Tibial nerve (tissue), 4 donors: ENCODE measurements around the gene NSA2.

Experiments
- CTCF ChIP-seq, 5 experiments: fragments of 200-600 bp in 3 of 5; fragments of 450-650 bp in 2 of 5; sonication (generic) in 3 of 5; IDR thresholded peaks; one replicate each; pipeline ENCODE4 v1.5.1; 2016 to 2019; ENCODE audit warnings: antibody characterized with exemption in 5 of 5, mild to moderate bottlenecking in 3 of 5, moderate library complexity in 2 of 5
- EP300 ChIP-seq, 2 donors: sonication (generic); formaldehyde crosslinking; IDR thresholded peaks; one replicate each; pipeline ENCODE4 v1.6.1; 2017; ENCODE audit warnings: antibody characterized with exemption in 2 of 2, mild to moderate bottlenecking in 1 of 2
- POLR2A ChIP-seq, 2 donors: fragments of 450-650 bp; IDR thresholded peaks; one replicate each; pipeline ENCODE4 v1.6.1; 2017; ENCODE audit warnings: antibody characterized with exemption in 2 of 2, mild to moderate bottlenecking in 2 of 2, moderate library complexity in 2 of 2

- TF ChIP-seq EP300 (IDR thresholded peaks at IDR 0.05) (no peak), CTCF (IDR thresholded peaks at IDR 0.05) (no peak), POLR2A (IDR thresholded peaks at IDR 0.05) (no peak)
Observed at GRCh38 chr5:74738406-74738805, 28.6 kb upstream of the NSA2 start.
